ENCODE results near the gene INAFM2.

INAFM2 gene

DNA sequence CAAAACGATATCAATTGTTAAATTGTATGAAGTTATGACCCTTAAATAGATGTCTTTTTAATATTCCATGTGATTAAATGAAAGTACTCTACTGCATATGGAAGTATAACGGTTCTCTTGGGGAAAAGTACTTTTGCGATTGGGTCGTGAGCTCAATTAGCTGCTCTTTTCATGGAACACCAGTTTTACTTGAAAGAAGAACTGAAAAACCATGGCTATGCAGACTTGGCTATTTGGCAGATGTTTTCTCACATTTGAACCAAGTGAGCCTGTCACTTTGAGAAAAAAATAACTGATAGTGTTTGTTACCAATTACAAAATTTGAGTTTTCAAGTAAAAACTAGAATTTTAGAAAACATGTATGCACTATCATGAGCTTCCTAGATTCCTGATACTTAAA is 5.9 kb upstream of the INAFM2 start:
- Histone ChIP-seq H3K4me3 (ENCODE audit: low read length in 2 of 2) (no peak overlapping the region), H3K36me3 (ENCODE audit: control insufficient read depth in 2 of 2, insufficient read depth in 2 of 2, low read length in 2 of 2) (no peaks in the 10 kb centered on the region), H3K9ac (ENCODE audit: low read length in 2 of 2) (no peak overlapping the region), H3K9me3 (ENCODE audit: control insufficient read depth in 2 of 2, low read length in 2 of 2) (no peaks in the 10 kb centered on the region), H3K4me1 (ENCODE audit: control insufficient read depth, insufficient read depth, low read length) (peaks cover 12% of the 10 kb centered on the region), H3K27ac (ENCODE audit: low read length) (no peak overlapping the region), H3K27me3 (ENCODE audit: control insufficient read depth in 1 of 2, insufficient read depth in 2 of 2, low read length in 2 of 2) (peaks cover 0 to 2% of the 10 kb centered on the region in 2 donors)

DNA sequence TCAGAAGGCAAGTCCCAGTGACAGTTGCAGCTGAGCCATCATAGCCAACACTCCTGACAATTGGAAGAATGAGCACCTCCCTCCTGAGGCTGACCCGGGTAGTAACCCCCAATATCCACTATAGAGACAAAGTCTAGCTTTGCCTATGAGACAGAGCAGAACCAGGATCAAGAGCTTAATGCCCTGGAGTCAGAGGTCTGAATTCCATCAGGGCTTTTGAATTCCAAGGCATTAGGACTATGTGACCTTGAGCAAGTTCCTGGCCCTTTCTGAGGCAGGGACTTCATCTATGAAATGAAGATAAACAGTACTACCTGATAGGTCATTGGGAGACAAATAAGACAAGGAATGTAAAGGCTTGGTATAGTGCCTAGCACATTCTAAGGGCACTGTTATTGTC is 3.1 kb upstream of the INAFM2 start:
- Histone ChIP-seq H3K27me3 (ENCODE audit: control insufficient read depth in 1 of 2, insufficient read depth in 2 of 2, low read length in 2 of 2) (peaks cover 0 to 2% of the 10 kb centered on the region in 2 donors), H3K4me3 (ENCODE audit: low read length in 2 of 2) (no peak overlapping the region), H3K9me3 (ENCODE audit: control insufficient read depth in 2 of 2, low read length in 2 of 2) (no peaks in the 10 kb centered on the region), H3K27ac (ENCODE audit: low read length) (peak overlapping the region; percentile 4), H3K36me3 (ENCODE audit: control insufficient read depth in 2 of 2, insufficient read depth in 2 of 2, low read length in 2 of 2) (peaks cover 0 to 2% of the 10 kb centered on the region in 2 donors), H3K4me1 (ENCODE audit: control insufficient read depth, insufficient read depth, low read length) (peaks cover 21% of the 10 kb centered on the region), H3K9ac (ENCODE audit: low read length in 2 of 2) (peak overlapping the region in 1 of 2 donors; percentile 13)

DNA sequence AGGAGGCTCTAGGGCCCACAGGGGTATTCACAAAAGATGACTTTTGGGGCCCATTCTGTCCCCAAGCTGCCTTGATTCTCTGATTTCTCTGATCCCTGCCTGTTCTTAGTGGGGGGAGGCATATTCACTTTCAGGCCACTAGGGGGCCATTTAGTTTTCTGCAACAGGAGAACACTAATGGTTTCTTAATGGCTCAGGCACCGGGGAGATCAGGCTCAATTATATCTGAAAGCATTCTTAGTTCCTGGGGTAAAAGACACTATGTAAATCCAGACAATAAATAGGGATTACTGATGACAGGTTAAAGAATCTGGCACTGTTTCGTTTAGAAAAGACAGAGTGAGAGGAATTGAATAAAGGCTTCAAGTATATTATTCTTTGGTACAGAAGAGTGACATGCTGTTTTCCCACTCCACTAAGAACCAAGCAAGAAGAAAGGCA is 2.5 kb upstream of the INAFM2 start:
- Histone ChIP-seq H3K4me3 (ENCODE audit: low read length in 2 of 2) (no peak overlapping the region), H3K9me3 (ENCODE audit: control insufficient read depth in 2 of 2, low read length in 2 of 2) (no peaks in the 10 kb centered on the region), H3K4me1 (ENCODE audit: control insufficient read depth, insufficient read depth, low read length) (peaks cover 26% of the 10 kb centered on the region), H3K36me3 (ENCODE audit: control insufficient read depth in 2 of 2, insufficient read depth in 2 of 2, low read length in 2 of 2) (peaks cover 0 to 2% of the 10 kb centered on the region in 2 donors), H3K27ac (ENCODE audit: low read length) (peak overlapping the region; percentile 4), H3K27me3 (ENCODE audit: control insufficient read depth in 1 of 2, insufficient read depth in 2 of 2, low read length in 2 of 2) (peaks cover 0 to 2% of the 10 kb centered on the region in 2 donors), H3K9ac (ENCODE audit: low read length in 2 of 2) (no peak overlapping the region)

DNA sequence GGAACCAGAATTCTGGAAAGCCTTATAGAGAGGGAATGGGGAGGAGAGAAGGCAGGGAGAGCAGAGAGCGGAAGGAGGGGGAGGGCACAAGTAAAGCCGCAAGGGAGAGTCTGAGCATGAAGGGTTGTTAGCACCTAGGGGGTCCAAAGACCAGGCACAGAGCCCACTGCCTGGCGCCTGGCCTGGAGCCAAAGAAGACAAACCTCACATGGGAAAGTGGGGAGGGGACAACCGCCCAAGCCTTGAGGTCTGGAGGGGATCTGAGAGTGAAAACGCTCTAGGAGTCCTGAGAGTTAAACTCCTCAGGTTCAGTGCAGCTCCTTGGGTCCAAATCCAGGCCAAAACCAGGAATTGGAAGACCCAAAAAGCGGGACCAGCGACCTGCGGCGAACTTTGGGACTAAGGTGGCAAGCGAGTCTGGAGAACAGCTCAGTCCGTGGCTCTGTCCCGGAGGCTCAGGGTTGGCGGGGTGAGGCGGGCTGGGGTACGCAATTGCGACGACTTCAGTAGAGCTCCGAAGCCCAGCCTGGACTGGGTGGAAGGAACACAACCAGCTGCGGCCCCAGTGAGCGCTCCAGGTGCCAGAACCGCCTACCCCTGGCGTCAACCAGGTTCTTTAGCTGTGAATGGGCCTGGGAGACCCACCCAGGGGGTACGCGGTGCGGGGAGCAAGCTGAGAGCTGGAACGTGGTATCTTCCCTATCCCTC is 807 bp upstream of the INAFM2 start:
- Histone ChIP-seq H3K27ac (ENCODE audit: low read length) (peak overlapping the region; percentile 99), H3K9ac (ENCODE audit: low read length in 2 of 2) (peak overlapping the region; percentile 70 to 89), H3K9me3 (ENCODE audit: control insufficient read depth in 2 of 2, low read length in 2 of 2) (no peaks in the 10 kb centered on the region), H3K27me3 (ENCODE audit: control insufficient read depth in 1 of 2, insufficient read depth in 2 of 2, low read length in 2 of 2) (no peaks in the 10 kb centered on the region), H3K36me3 (ENCODE audit: control insufficient read depth in 2 of 2, insufficient read depth in 2 of 2, low read length in 2 of 2) (peaks cover 4 to 5% of the 10 kb centered on the region in 2 donors), H3K4me3 (ENCODE audit: low read length in 2 of 2) (peak overlapping the region; percentile 54 to 86), H3K4me1 (ENCODE audit: control insufficient read depth, insufficient read depth, low read length) (peaks cover 41% of the 10 kb centered on the region)

DNA sequence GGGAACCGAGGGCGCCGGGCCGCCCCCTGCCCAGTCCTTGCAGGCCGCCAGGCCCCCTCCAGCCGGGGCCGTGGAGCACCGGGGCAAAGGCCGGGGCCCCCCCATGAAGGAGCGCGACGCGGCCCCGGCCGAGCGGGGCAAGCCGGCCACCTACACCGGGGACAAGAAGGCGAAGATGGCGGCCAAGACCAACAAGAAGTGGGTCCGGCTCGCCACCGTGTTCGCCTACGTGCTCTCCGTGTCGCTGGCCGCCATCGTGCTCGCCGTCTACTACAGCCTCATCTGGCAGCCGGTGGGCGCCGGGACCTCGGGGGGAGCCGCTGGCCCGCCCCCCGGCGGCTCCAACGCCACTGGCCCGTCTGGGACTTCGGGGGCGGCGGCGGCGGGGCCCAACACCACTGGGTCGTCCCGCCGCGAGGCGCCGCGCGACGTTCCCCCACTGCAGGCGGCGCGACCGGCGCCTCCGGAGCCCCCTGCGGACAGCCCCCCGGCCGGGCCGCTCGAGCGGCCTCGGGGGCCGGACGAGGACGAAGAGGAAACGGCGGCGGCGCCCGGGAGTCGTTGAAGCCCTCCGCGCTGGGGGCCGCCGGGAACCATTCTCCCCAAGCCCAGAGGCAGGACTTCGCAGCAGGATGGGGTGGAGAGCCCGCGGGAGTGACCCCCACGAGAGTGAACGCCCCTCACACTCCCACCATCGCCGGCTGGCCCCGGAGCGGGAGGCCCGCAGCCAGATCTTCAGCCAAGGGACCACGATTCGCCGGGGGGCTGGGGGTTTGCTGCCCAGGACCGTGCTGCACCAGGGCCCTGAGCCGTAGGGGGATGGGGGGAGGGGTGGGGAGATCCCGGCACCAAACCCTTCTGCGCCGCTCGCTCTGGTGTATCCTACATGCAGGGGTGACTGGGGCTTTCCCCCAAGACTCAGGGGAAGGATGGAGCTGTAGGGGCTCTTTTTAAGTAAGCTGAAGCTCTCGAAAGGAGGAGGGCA is 753 bp downstream of the INAFM2 start:
- Histone ChIP-seq H3K27me3 (ENCODE audit: control insufficient read depth in 1 of 2, insufficient read depth in 2 of 2, low read length in 2 of 2) (no peaks in the 10 kb centered on the region), H3K9me3 (ENCODE audit: control insufficient read depth in 2 of 2, low read length in 2 of 2) (no peaks in the 10 kb centered on the region), H3K4me3 (ENCODE audit: low read length in 2 of 2) (peak overlapping the region; percentile 84 to 86), H3K9ac (ENCODE audit: low read length in 2 of 2) (peak overlapping the region; percentile 76 to 96), H3K36me3 (ENCODE audit: control insufficient read depth in 2 of 2, insufficient read depth in 2 of 2, low read length in 2 of 2) (peaks cover 4 to 5% of the 10 kb centered on the region in 2 donors), H3K4me1 (ENCODE audit: control insufficient read depth, insufficient read depth, low read length) (peaks cover 53% of the 10 kb centered on the region), H3K27ac (ENCODE audit: low read length) (peak overlapping the region; percentile 99)

DNA sequence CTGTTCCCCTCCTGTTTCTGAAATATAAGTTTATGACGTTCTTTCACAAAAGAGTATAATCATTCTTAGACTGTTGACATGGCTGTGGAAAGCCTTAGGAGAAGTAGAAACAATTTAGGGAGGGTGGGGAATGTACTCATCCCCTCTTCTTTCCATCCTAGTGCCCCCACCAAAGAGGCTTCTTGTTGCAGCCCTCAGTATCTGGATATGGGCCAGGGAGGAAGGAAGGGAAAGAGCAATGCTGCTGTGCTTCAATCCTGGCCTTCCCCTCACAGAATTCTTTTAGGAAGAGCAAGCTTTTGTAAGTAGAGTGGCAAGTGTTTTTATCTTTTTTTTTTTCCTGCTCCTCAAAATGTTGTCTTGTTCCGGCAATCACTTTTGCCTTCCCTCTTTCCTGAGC is 1.7 kb downstream of the INAFM2 start:
- H3K9me3 ChIP-seq (ENCODE audit: control insufficient read depth in 2 of 2, low read length in 2 of 2), result no peaks in the 10 kb centered on the region
- H3K4me3 ChIP-seq (ENCODE audit: low read length in 2 of 2), result peak overlapping the region; percentile 84 to 86
- peaks cover 4 to 5% of the 10 kb centered on the region in 2 donors for H3K36me3 ChIP-seq (ENCODE audit: control insufficient read depth in 2 of 2, insufficient read depth in 2 of 2, low read length in 2 of 2)
- peaks cover 63% of the 10 kb centered on the region for H3K4me1 ChIP-seq (ENCODE audit: control insufficient read depth, insufficient read depth, low read length)
- no peaks in the 10 kb centered on the region for H3K27me3 ChIP-seq (ENCODE audit: control insufficient read depth in 1 of 2, insufficient read depth in 2 of 2, low read length in 2 of 2)
- peak overlapping the region; percentile 99 for H3K27ac ChIP-seq (ENCODE audit: low read length)
- peak overlapping the region; percentile 76 to 96 for H3K9ac ChIP-seq (ENCODE audit: low read length in 2 of 2)

DNA sequence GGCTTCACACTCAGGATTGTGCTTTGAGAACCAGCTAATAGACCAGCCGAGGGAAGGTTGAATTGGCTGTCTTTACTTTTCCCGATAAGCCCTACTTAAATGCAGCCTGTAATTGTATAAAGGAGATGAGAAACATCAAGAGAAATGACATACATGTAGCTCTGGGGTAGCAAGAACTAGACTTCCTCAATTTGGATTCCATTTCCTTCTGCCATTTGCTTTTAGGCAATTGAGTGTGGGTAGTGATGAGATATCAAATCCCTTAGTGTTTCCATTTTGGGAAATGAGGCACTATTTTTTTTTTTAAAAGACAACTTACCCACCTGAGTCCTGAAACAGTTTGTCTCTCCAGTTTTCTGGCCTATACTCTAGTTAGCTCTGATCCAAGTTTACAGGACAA is 2.2 kb downstream of the INAFM2 start:
- peak overlapping the region; percentile 76 to 96 for H3K9ac ChIP-seq (ENCODE audit: low read length in 2 of 2)
- peaks cover 66% of the 10 kb centered on the region for H3K4me1 ChIP-seq (ENCODE audit: control insufficient read depth, insufficient read depth, low read length)
- H3K36me3 ChIP-seq (ENCODE audit: control insufficient read depth in 2 of 2, insufficient read depth in 2 of 2, low read length in 2 of 2), result peaks cover 4 to 5% of the 10 kb centered on the region in 2 donors
- no peaks in the 10 kb centered on the region for H3K9me3 ChIP-seq (ENCODE audit: control insufficient read depth in 2 of 2, low read length in 2 of 2)
- no peaks in the 10 kb centered on the region for H3K27me3 ChIP-seq (ENCODE audit: control insufficient read depth in 1 of 2, insufficient read depth in 2 of 2, low read length in 2 of 2)
- peak overlapping the region; percentile 84 to 86 for H3K4me3 ChIP-seq (ENCODE audit: low read length in 2 of 2)
- H3K27ac ChIP-seq (ENCODE audit: low read length), result peak overlapping the region; percentile 99

DNA sequence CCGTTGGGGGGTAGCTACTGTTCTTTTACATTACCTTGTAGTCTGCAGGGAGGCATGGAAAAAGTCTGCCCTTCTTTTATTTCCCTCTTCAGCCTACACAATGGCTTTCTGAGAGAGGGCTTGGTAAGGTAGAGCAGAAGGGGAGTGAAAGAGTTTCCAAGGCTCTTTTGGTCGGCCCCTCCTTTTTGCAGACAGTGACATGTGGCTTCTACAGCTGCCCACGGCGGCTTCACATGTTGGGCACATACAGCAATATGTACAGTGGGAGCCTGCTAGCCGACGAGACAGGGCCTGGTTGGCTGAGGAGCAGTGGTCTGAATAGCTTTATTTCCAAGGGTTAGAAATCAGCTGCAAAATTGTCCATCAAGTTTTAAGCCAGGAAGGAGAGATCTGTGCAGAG is 4.0 kb downstream of the INAFM2 start:
- no peaks in the 10 kb centered on the region for H3K9me3 ChIP-seq (ENCODE audit: control insufficient read depth in 2 of 2, low read length in 2 of 2)
- peak overlapping the region; percentile 84 to 86 for H3K4me3 ChIP-seq (ENCODE audit: low read length in 2 of 2)
- peak overlapping the region; percentile 99 for H3K27ac ChIP-seq (ENCODE audit: low read length)
- peak overlapping the region; percentile 76 to 96 for H3K9ac ChIP-seq (ENCODE audit: low read length in 2 of 2)
- H3K4me1 ChIP-seq (ENCODE audit: control insufficient read depth, insufficient read depth, low read length), result peaks cover 74% of the 10 kb centered on the region
- no peaks in the 10 kb centered on the region for H3K27me3 ChIP-seq (ENCODE audit: control insufficient read depth in 1 of 2, insufficient read depth in 2 of 2, low read length in 2 of 2)
- peaks cover 4 to 7% of the 10 kb centered on the region in 2 donors for H3K36me3 ChIP-seq (ENCODE audit: control insufficient read depth in 2 of 2, insufficient read depth in 2 of 2, low read length in 2 of 2)

DNA sequence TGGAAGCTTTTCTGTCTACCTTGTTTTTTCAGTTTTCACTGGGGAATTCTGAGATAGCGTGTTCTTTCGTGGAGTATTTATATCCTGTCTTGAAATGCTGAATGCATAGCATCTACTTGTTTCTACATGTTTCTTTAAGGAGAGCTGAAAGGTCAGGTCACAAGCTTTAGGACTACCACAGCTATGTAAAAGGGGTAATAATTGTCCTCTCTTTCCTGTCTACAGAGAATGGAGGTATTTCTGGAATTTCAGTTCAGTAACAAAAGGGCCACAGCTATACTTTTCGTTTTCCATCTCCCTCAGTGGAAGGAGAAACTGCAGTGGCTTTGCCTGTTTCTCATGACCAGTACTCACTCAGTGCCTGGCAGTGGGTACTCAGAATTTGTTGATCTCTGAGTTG is 4.7 kb downstream of the INAFM2 start:
- H3K36me3 ChIP-seq (ENCODE audit: control insufficient read depth in 2 of 2, insufficient read depth in 2 of 2, low read length in 2 of 2), result peaks cover 4 to 7% of the 10 kb centered on the region in 2 donors
- H3K4me1 ChIP-seq (ENCODE audit: control insufficient read depth, insufficient read depth, low read length), result peaks cover 73% of the 10 kb centered on the region
- no peaks in the 10 kb centered on the region for H3K27me3 ChIP-seq (ENCODE audit: control insufficient read depth in 1 of 2, insufficient read depth in 2 of 2, low read length in 2 of 2)
- peak overlapping the region; percentile 99 for H3K27ac ChIP-seq (ENCODE audit: low read length)
- peak overlapping the region; percentile 76 to 96 for H3K9ac ChIP-seq (ENCODE audit: low read length in 2 of 2)
- H3K9me3 ChIP-seq (ENCODE audit: control insufficient read depth in 2 of 2, low read length in 2 of 2), result no peaks in the 10 kb centered on the region
- peak overlapping the region; percentile 84 to 86 for H3K4me3 ChIP-seq (ENCODE audit: low read length in 2 of 2)

DNA sequence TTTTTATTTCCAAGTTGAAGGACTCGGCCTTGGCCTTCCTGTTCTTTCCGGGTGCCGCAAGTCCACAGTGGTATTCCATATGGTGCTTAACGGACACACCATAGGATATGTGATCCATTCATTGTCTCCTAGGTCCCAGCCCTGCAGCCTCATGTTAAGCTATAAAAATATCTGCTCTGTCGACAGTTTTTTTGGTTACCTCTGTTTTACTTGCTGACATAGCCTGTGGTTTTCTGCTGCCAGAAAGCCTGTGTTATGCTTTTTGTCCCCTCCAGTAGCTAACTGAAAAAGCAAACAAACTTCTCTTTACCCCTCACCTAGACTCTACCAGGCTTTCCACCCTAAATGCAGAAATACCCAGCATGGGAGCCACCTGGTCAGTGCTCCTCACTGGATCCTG is 5.3 kb downstream of the INAFM2 start:
- Histone ChIP-seq H3K9ac (ENCODE audit: low read length in 2 of 2) (peak overlapping the region; percentile 76 to 96), H3K27me3 (ENCODE audit: control insufficient read depth in 1 of 2, insufficient read depth in 2 of 2, low read length in 2 of 2) (no peaks in the 10 kb centered on the region), H3K4me1 (ENCODE audit: control insufficient read depth, insufficient read depth, low read length) (peaks cover 78% of the 10 kb centered on the region), H3K27ac (ENCODE audit: low read length) (peak overlapping the region; percentile 99), H3K4me3 (ENCODE audit: low read length in 2 of 2) (peak overlapping the region; percentile 84 to 86), H3K9me3 (ENCODE audit: control insufficient read depth in 2 of 2, low read length in 2 of 2) (no peaks in the 10 kb centered on the region), H3K36me3 (ENCODE audit: control insufficient read depth in 2 of 2, insufficient read depth in 2 of 2, low read length in 2 of 2) (peaks cover 4 to 7% of the 10 kb centered on the region in 2 donors)
